ENCODE data around the gene C5orf34.

DNA sequence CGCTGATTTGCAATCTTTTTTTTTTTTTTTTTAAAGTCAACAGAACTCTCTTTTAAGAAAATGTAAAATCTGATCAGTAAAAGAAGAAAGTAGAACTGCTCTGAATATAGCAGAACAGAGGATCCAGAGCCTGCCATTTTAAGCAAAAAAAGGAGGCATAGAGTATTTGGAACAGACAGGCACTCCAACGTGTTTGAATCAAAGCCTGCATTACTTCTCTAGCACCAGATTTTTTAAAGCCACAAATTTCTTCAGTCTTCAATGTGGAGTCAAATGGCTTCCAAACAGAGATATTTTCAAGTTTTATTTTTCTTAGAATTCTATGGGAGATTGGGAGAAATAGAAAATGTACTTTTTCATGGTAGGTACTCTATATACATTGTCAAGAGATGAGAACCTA lies 36.8 kb upstream of the C5orf34 start:
- TF ChIP-seq POLR2AphosphoS5 (IDR thresholded peaks at IDR 0.05; ENCODE audit: low read depth, low read length), result no peak
- TF ChIP-seq TAF1 (IDR thresholded peaks at IDR 0.05; ENCODE audit: borderline replicate concordance, low read depth, low read length), result no peak
- TF ChIP-seq POLR2A (IDR thresholded peaks at IDR 0.05; ENCODE audit: low read depth, low read length), result no peak

All from GM12892 (cell line).